ENCODE measurements around the gene RASGEF1B. TPM values are rescaled to one million over a fixed set of nuclear protein-coding genes. Genes with fewer than 3 reads are reported as not detected.

The RASGEF1B gene
- total and polyA plus RNA-seq, 2 donors (not counting 3 experiments of a cell fraction or from before 2014, with no cell fraction given) = not detected

DNA sequence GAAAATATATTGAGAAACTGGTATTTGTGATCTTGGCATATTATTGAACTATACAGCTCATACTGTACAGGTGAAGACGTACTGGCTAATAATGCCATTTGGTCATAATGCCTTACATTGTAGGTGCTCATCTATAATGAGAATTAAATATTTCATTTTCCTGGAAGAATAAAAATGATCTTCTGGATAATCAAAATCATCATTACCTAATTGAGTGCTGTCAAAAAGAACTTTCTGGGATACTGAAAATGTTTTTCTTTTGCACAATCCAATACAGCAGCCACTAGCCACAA lies 4.1 kb downstream of the RASGEF1B start:
- CTCF ChIA-PET = interaction anchor here (0.7 to 4.4 kb wide), 41 partner anchors 9 to 1271 kb away, joined by 3 to 184 read pairs (median 4); no protein-coding TSS in a partner anchor
- Histone ChIP-seq H3K9ac (replicated peaks; ENCODE audit: extremely low read depth, insufficient read depth, low read length) (no peak overlapping the region), H3K4me2 (ENCODE audit: insufficient read depth, low read length) (no peak overlapping the region), H3K4me3 (replicated peaks in 1 of 3; ENCODE audit: insufficient read depth in 1 of 3, low read depth in 1 of 3, low read length in 3 of 3) (no peak overlapping the region), H3K4me1 (ENCODE audit: control insufficient read depth, extremely low read depth, insufficient read depth, low read length) (peaks cover 9% of the 10 kb centered on the region), H2AFZ (ENCODE audit: low read depth, low read length) (no peak overlapping the region), H3K9me3 (replicated peaks; ENCODE audit: control insufficient read depth, insufficient read depth, low read length) (no peaks in the 10 kb centered on the region), H3K79me2 (ENCODE audit: control insufficient read depth, insufficient read depth, low read length) (no peaks in the 10 kb centered on the region), H3K36me3 (ENCODE audit: control insufficient read depth in 2 of 2, extremely low read depth in 1 of 2, insufficient read depth in 2 of 2, low read length in 2 of 2) (no peaks in the 10 kb centered on the region), H4K20me1 (replicated peaks; ENCODE audit: control insufficient read depth, extremely low read depth, insufficient read depth, low read length) (no peaks in the 10 kb centered on the region), H3K27ac (ENCODE audit: insufficient read depth, low read depth, low read length) (no peak overlapping the region), H3K27me3 (ENCODE audit: control insufficient read depth in 2 of 2, insufficient read depth in 2 of 2, low read length in 2 of 2) (peaks cover 22 to 26% of the 10 kb centered on the region in 2 experiments), H3K9me1 (replicated peaks; ENCODE audit: control insufficient read depth, extremely low read depth, insufficient read depth, low read length) (no peaks in the 10 kb centered on the region)
- intact Hi-C loops (cut with micrococcal nuclease) (loop anchor here (1.0 kb wide), 4 partner anchors 62 to 801 kb away; no protein-coding TSS in a partner anchor), dilution Hi-C loops (cut with MboI; ENCODE audit: extremely low pct_ligation_motif_present, low sequenced_read_pairs) (no loop called here)
- DNase-seq (ENCODE audit: low read depth, low spot score) (no peak), FAIRE-seq (no peak)
- TF ChIP-seq POLR2AphosphoS5 (IDR thresholded peaks at IDR 0.05; ENCODE audit: insufficient read depth, low read depth, low read length) = no peak
- TF ChIP-seq JUN (IDR thresholded peaks at IDR 0.05; ENCODE audit: borderline replicate concordance, insufficient read depth, insufficient read length, low read depth) = no peak
- no peak for TF ChIP-seq MYC (IDR thresholded peaks at IDR 0.05; ENCODE audit: low read depth, low read length)
- TF ChIP-seq, protein P1, sequence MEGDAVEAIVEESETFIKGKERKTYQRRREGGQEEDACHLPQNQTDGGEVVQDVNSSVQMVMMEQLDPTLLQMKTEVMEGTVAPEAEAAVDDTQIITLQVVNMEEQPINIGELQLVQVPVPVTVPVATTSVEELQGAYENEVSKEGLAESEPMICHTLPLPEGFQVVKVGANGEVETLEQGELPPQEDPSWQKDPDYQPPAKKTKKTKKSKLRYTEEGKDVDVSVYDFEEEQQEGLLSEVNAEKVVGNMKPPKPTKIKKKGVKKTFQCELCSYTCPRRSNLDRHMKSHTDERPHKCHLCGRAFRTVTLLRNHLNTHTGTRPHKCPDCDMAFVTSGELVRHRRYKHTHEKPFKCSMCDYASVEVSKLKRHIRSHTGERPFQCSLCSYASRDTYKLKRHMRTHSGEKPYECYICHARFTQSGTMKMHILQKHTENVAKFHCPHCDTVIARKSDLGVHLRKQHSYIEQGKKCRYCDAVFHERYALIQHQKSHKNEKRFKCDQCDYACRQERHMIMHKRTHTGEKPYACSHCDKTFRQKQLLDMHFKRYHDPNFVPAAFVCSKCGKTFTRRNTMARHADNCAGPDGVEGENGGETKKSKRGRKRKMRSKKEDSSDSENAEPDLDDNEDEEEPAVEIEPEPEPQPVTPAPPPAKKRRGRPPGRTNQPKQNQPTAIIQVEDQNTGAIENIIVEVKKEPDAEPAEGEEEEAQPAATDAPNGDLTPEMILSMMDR (IDR thresholded peaks at IDR 0.05; ENCODE audit: extremely low read depth in 1 of 2, insufficient read depth in 1 of 2, low read depth in 1 of 2, low read length in 2 of 2) = no peak
- no peak for TF ChIP-seq EZH2 (IDR thresholded peaks at IDR 0.05; ENCODE audit: borderline replicate concordance, low read depth, low read length, severe bottlenecking)
- no peak for TF ChIP-seq FOS (IDR thresholded peaks at IDR 0.05; ENCODE audit: borderline replicate concordance, insufficient read depth, low read length)
- TF ChIP-seq POLR2A (IDR thresholded peaks at IDR 0.05; ENCODE audit: low read depth, low read length) = no peak
- TF ChIP-seq GATA2 (IDR thresholded peaks at IDR 0.05; ENCODE audit: insufficient read depth, insufficient read length, low read depth, low read length) = no peak
- TF ChIP-seq, protein P2, sequence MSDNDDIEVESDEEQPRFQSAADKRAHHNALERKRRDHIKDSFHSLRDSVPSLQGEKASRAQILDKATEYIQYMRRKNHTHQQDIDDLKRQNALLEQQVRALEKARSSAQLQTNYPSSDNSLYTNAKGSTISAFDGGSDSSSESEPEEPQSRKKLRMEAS (IDR thresholded peaks at IDR 0.05; ENCODE audit: insufficient read depth, insufficient read length) = no peak
- no TSS peak for BruUV-seq (replicated peaks)
- POLR2A ChIA-PET = no interaction called here

All from endothelial cell of umbilical vein (primary cell).